NT2/D1 (cell line): ENCODE results near the gene LPIN3.

Source experiments
- DNase-seq: peaks from one replicate; pipeline ENCODE4 v3.0.0-alpha.2; 2011; ENCODE audit warnings: low read depth, low spot score
- H3K27me3 ChIP-seq: 2 replicates; pipeline ENCODE4 v1.6.0; 2011; ENCODE audit warnings: mild to moderate bottlenecking; ENCODE audit not compliant: insufficient read length, insufficient read depth
- H3K36me3 ChIP-seq: 2 replicates; pipeline ENCODE4 v1.6.1; 2011; ENCODE audit warnings: mild to moderate bottlenecking, low read length, mixed read lengths; ENCODE audit not compliant: insufficient read depth, insufficient read length
- H3K4me1 ChIP-seq: 2 replicates; pipeline ENCODE4 v1.5.1; 2011; ENCODE audit not compliant: insufficient read depth, insufficient read length
- H3K4me3 ChIP-seq: 2 replicates; pipeline ENCODE4 v1.5.1; 2011; ENCODE audit warnings: low read depth; ENCODE audit not compliant: insufficient read length
- H3K9ac ChIP-seq: 2 replicates; pipeline ENCODE4 v1.6.0; 2011; ENCODE audit warnings: low read depth; ENCODE audit not compliant: insufficient read length
- H3K9me3 ChIP-seq: 2 replicates; pipeline ENCODE4 v1.5.1; 2011; ENCODE audit warnings: mild to moderate bottlenecking, low read length; ENCODE audit not compliant: insufficient read depth
- SUZ12 ChIP-seq: IDR thresholded peaks from 2 replicates; pipeline ENCODE4 v1.6.1; 2011; ENCODE audit not compliant: insufficient read length, insufficient read depth; ENCODE audit errors: extremely low read depth
- YY1 ChIP-seq: IDR thresholded peaks from 2 replicates; pipeline ENCODE4 v1.6.1; 2011; ENCODE audit not compliant: insufficient read length, insufficient read depth
- ZNF274 ChIP-seq: IDR thresholded peaks from 2 replicates; pipeline ENCODE4 v1.6.1; 2011; ENCODE audit warnings: mild to moderate bottlenecking, low read depth, low read length

The LPIN3 gene

DNA sequence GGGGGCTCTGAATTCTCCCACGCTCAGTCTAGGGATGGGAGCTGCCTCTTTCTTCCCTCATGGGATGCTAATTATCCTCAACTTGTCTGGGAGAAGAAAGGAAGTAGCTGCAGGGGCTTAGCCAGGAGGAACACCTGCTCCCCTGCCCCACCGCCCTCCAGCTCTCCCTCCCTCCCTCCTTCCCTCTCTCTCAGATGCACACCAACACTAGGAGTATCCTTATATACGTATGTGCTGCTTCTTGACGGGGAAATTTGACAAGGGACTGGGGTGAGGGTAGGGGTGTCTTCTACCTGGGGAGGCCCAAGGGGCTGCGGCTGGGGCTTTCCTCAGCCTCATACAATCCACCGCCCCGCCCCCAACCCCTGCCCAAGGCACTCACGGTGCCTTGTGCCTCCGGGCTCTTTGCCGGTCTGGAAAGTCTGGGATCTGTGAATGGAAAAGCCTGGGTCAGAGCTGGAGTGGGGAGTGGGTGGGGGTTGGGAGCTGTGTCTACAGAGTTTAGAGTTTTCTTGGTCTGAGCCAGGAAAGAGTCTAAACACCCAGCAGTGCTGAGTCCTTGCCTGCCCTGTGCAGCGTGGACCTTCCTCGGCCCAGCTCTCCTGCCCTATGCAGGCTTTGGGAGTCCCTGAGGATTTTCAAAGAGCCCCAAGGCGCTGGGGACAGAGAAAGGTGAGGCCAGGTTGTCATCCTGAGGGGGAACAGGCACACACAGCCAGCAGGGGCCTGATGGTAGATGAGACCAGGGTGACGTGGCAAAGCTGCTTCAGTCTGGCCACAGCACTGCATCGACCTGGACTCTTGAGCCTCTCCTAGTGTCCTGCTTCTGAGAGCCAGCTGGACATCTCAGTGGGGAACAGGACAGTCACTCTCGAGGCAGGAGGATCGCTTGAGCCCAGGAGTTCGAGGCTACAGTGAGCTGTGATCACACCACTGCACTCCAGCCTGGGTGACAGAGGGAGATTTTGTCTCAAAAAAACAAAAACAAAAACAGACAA, 55.3 kb downstream of the LPIN3 start:
- Histone ChIP-seq H3K27me3 (peaks cover 5% of the 10 kb centered on the region), H3K36me3 (no peaks in the 10 kb centered on the region), H3K4me1 (peaks cover 18% of the 10 kb centered on the region), H3K9me3 (no peaks in the 10 kb centered on the region), H3K4me3 (peak overlapping the region; percentile 2), H3K9ac (peak overlapping the region; percentile 58)
- TF ChIP-seq SUZ12 = no peak
- TF ChIP-seq ZNF274 = no peak
- TF ChIP-seq YY1 = no peak
- peak; percentile 35 for DNase-seq

DNA sequence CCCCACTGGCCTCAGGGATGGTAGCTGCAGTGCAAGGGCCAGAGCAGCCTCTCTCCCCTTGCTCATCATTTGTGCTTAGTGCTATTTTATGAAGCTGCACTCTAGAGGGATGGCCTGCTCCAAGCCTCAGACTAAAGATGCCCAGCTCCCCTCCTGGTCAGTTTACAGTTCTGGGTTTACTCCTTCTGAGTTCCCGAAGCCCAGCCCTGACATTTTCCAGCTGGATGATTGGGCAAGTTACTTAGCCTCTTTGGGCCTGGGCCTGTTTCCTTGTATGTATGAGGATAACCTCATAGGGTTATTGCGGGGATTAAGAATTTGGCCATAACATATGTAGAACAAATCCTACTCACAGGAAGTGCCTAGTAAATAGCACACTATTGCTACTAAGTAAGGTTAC, 57.8 kb downstream of the LPIN3 start:
- Histone ChIP-seq H3K27me3 (peaks cover 5% of the 10 kb centered on the region), H3K4me1 (peaks cover 8% of the 10 kb centered on the region), H3K9ac (no peak overlapping the region), H3K9me3 (no peaks in the 10 kb centered on the region), H3K4me3 (no peak overlapping the region), H3K36me3 (peaks cover 4% of the 10 kb centered on the region)
- TF ChIP-seq SUZ12 (no peak), ZNF274 (no peak), YY1 (no peak)
- DNase-seq = no peak

DNA sequence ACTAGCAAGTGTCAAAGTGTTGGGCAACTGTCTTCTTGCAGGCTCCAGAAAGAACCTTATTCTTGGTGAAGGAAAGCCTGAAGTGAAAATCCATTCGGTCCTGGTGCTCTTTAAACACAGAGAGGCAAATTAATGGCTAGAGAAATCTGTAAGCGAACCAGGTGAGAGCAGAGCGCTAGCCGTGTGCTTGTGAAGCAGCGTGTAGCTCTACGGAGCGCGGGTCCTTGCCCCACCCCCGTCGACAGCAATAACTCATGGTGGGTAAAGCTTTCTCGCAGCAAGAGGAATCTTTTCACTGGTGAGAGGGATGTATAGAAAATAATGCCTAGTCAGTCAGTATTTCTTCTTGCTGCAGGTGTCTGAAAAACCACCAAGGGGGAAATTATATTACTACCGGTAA, 63.0 kb downstream of the LPIN3 start:
- peaks cover 53% of the 10 kb centered on the region for H3K36me3 ChIP-seq
- H3K4me1 ChIP-seq = peaks cover 8% of the 10 kb centered on the region
- no peak for TF ChIP-seq SUZ12
- TF ChIP-seq YY1 = no peak
- TF ChIP-seq ZNF274 = no peak
- H3K4me3 ChIP-seq = no peak overlapping the region
- H3K9ac ChIP-seq = no peak overlapping the region
- no peaks in the 10 kb centered on the region for H3K9me3 ChIP-seq
- no peak for DNase-seq
- no peaks in the 10 kb centered on the region for H3K27me3 ChIP-seq

DNA sequence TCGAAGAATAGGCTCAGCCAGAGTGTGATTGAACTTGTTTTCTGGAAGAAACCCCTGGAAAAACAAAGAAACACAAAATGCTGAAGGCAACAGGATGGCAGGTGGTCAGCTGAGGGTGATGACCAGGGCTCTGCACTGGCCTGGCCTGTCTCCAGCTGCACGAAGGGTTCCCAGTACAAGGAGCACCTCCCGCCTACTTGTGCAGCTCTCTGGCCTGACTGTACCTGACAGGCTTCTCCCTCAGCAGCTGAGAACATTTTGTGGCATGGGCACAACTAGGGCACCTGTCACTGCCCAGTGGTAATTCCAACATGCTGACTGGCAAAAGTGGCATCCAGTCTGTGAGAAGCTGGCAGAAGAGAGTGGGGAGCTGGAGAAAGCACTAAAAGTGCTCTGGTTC, 64.8 kb downstream of the LPIN3 start:
- Histone ChIP-seq H3K27me3 (no peaks in the 10 kb centered on the region), H3K9me3 (no peaks in the 10 kb centered on the region), H3K9ac (no peak overlapping the region), H3K36me3 (peaks cover 70% of the 10 kb centered on the region), H3K4me1 (peaks cover 8% of the 10 kb centered on the region), H3K4me3 (no peak overlapping the region)
- TF ChIP-seq YY1 = no peak
- no peak for TF ChIP-seq ZNF274
- no peak for TF ChIP-seq SUZ12
- DNase-seq = no peak

DNA sequence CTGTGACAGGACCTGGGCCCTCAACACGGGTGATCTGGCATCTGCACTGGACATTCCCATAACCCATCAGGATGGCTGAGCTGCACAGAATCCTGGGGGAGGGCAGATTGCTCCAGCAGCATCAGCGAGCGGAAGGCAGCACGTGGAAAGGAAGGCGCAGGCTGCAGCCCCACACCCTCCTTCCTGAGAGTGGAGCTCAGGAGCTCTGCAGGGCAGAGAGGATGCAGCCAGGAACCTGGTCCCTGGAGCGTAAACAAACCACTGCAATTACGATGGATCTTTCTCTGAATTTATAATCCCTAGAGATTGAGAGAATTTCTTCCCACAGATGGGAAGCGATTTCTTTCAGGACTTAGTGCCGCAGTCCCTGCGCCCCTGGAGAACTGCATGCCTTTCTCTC, 65.7 kb downstream of the LPIN3 start:
- H3K4me3 ChIP-seq = no peak overlapping the region
- no peaks in the 10 kb centered on the region for H3K27me3 ChIP-seq
- H3K4me1 ChIP-seq = peaks cover 8% of the 10 kb centered on the region
- no peak for TF ChIP-seq SUZ12
- TF ChIP-seq ZNF274 = no peak
- no peak for TF ChIP-seq YY1
- H3K9me3 ChIP-seq = no peaks in the 10 kb centered on the region
- H3K9ac ChIP-seq = no peak overlapping the region
- no peak for DNase-seq
- H3K36me3 ChIP-seq = peaks cover 79% of the 10 kb centered on the region

DNA sequence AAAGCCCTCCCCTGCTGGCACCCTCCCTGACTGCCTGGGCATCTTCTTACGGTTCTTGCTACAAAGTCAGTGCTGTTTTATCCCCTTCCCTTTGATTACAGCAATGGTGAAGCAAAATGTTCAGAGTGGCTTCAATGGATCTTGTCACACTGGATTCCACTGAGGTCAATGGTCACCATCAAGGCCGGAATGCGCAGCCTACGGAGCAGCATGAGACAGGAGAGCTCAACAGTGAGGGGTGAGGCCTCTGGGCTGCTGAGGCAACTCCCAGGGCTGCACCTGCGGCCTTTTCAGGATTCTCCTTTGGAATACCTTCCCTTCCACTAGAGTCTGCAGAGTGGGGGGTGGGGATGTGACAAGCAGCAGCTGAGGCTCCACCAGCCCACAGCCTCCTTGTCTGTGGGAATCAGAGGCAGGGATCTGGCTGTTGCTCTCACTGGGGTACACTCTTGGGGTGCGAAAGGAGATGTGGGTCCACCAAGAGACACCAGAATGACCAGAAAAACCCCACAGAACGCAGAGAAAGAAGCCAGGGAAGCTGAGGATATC, 66.3 kb downstream of the LPIN3 start:
- no peaks in the 10 kb centered on the region for H3K27me3 ChIP-seq
- no peak overlapping the region for H3K9ac ChIP-seq

DNA sequence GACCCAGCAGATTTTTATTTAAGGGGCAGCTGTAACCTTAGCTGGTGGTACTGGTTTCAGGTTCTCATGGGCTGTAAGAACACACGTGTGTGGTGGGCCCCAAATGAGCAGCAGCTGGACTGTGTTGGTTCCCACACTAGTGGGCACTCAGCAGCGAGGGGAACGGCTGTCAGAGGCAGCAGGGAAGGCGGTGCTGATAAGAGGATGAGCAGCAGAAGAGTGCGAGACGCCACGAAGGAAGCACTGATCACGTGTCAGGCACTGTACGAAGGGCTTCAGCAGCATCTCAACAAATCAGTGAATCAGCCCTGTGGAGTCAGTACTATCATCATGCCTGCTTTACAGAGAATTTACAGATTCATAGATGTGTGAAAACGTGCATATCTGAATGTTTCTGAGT, 67.0 kb downstream of the LPIN3 start:
- H3K4me3 ChIP-seq = no peak overlapping the region
- TF ChIP-seq SUZ12 = no peak
- no peak for TF ChIP-seq YY1
- no peak for TF ChIP-seq ZNF274
- peaks cover 8% of the 10 kb centered on the region for H3K4me1 ChIP-seq
- H3K36me3 ChIP-seq = peaks cover 91% of the 10 kb centered on the region
- H3K27me3 ChIP-seq = no peaks in the 10 kb centered on the region
- no peaks in the 10 kb centered on the region for H3K9me3 ChIP-seq
- no peak for DNase-seq
- no peak overlapping the region for H3K9ac ChIP-seq

More for the DNA sequence above, 66.3 kb downstream of the LPIN3 start:
- no peak for TF ChIP-seq YY1
- peaks cover 8% of the 10 kb centered on the region for H3K4me1 ChIP-seq
- no peak for DNase-seq
- H3K9me3 ChIP-seq = no peaks in the 10 kb centered on the region
- H3K36me3 ChIP-seq = peaks cover 84% of the 10 kb centered on the region
- no peak overlapping the region for H3K4me3 ChIP-seq
